HepG2 (cell line): Measurements from ENCODE around the gene KIRREL2. TPM values are rescaled to one million over a fixed set of nuclear protein-coding genes. Genes with fewer than 3 reads are reported as not detected.

ENCODE experiments used
- CAMTA2 ChIP-seq: sonication (generic); formaldehyde crosslinking; IDR thresholded peaks from 2 replicates; pipeline ENCODE4 v1.4.0; 2020; ENCODE audit warnings: mild to moderate bottlenecking, missing genetic modification reagents, borderline replicate concordance
- ESRRA ChIP-seq: sonication (generic); formaldehyde crosslinking; IDR thresholded peaks from 2 replicates; pipeline ENCODE4 v1.5.1; 2020; ENCODE audit warnings: mild to moderate bottlenecking, low read depth, missing genetic modification reagents
- HMG20B ChIP-seq: conservative IDR thresholded peaks from 2 replicates; pipeline ENCODE4 v1.6.1; 2016; ENCODE audit warnings: missing genetic modification reagents, missing compliant biosample characterization
- MIER3 ChIP-seq: IDR thresholded peaks from 2 replicates; pipeline ENCODE4 v1.6.1; 2016; ENCODE audit warnings: missing compliant biosample characterization, borderline replicate concordance
- NBN ChIP-seq: fragments of 450-650 bp; conservative IDR thresholded peaks from 2 replicates; pipeline ENCODE4 v1.6.1; 2017
- RELA ChIP-seq: sonication (generic); formaldehyde crosslinking; IDR thresholded peaks from 2 replicates; pipeline ENCODE4 v1.4.0; 2020; ENCODE audit warnings: missing genetic modification reagents
- SIX4 ChIP-seq: sonication (generic); formaldehyde crosslinking; IDR thresholded peaks from 2 replicates; pipeline ENCODE4 v1.4.0; 2020; ENCODE audit warnings: missing genetic modification reagents
- SMAD9 ChIP-seq: sonication (generic); formaldehyde crosslinking; IDR thresholded peaks from 2 replicates; pipeline ENCODE4 v1.5.1; 2020; ENCODE audit warnings: mild to moderate bottlenecking, missing genetic modification reagents
- SRF ChIP-seq: IDR thresholded peaks from 2 replicates; pipeline ENCODE4 v1.6.1; 2011; ENCODE audit warnings: mild to moderate bottlenecking, low read depth, low read length, moderate library complexity
- TBX3 ChIP-seq: fragments of 450-650 bp; IDR thresholded peaks from 2 replicates; pipeline ENCODE4 v1.6.1; 2017; ENCODE audit warnings: antibody characterized with exemption, mild to moderate bottlenecking, inconsistent platforms, borderline replicate concordance
- THYN1 ChIP-seq: sonication (generic); formaldehyde crosslinking; IDR thresholded peaks from 2 replicates; pipeline ENCODE4 v1.8.1; 2023; ENCODE audit warnings: low read depth, mild to moderate bottlenecking, moderate library complexity, missing genetic modification reagents, borderline replicate concordance
- ZNF12 ChIP-seq: sonication (generic); formaldehyde crosslinking; IDR thresholded peaks from 2 replicates; pipeline ENCODE4 v1.5.0; 2020; ENCODE audit warnings: missing genetic modification reagents
- ZNF143 ChIP-seq: sonication (generic); formaldehyde crosslinking; IDR thresholded peaks from 2 replicates; pipeline ENCODE4 v1.4.0; 2020; ENCODE audit warnings: missing genetic modification reagents
- ZNF274 ChIP-seq: sonication (generic); formaldehyde crosslinking; IDR thresholded peaks from 2 replicates; pipeline ENCODE4 v1.5.1; 2020; ENCODE audit warnings: mild to moderate bottlenecking, missing genetic modification reagents
- ZNF660 ChIP-seq: sonication (generic); formaldehyde crosslinking; IDR thresholded peaks from 2 replicates; pipeline ENCODE4 v1.5.1; 2020; ENCODE audit warnings: mild to moderate bottlenecking, low read depth, missing genetic modification reagents, borderline replicate concordance
- ZNF768 ChIP-seq: sonication (generic); formaldehyde crosslinking; IDR thresholded peaks from 2 replicates; pipeline ENCODE4 v1.4.0; 2020; ENCODE audit warnings: missing genetic modification reagents
- polyA plus RNA-seq, 8 experiments: library from polyadenylated mRNA; depleted of rRNA in 3 of 8; stranded (reverse) in 7 of 8; unstranded in 1 of 8; fragments of >200 nt; fragmentation: Illumina TruSeq in 4 of 8; extraction: Trizol in 4 of 8; gene quantifications; 2 replicates each; pipeline versions ENCODE4 v1.2.1 to v1.2.3, GENCODE V29; 2011 to 2016; ENCODE audit warnings: low read depth in 4 of 8, missing spikeins in 1 of 8, mixed read lengths in 1 of 8; ENCODE audit not compliant: insufficient read depth in 1 of 8
- total RNA-seq, 5 experiments: library from RNA; depleted of rRNA; stranded (reverse); fragments of >200 nt; fragmentation: Illumina TruSeq; extraction: Trizol; gene quantifications; 2 replicates each; pipeline ENCODE4 v1.2.3, GENCODE V29; 2016; ENCODE audit warnings: low read depth in 1 of 5
- TF ChIP-seq, protein P1 (sequence below): sonication (generic); formaldehyde crosslinking; IDR thresholded peaks from 2 replicates; pipeline ENCODE4 v1.5.1; 2020; ENCODE audit warnings: missing genetic modification reagents, mild to moderate bottlenecking, borderline replicate concordance
- TF ChIP-seq, protein P2 (sequence below): IDR thresholded peaks from 2 replicates; pipeline ENCODE4 v1.6.1; 2016; ENCODE audit warnings: low read depth
- TF ChIP-seq, protein P3 (sequence below): sonication (generic); formaldehyde crosslinking; IDR thresholded peaks from 2 replicates; pipeline ENCODE4 v1.5.1; 2020; ENCODE audit warnings: missing genetic modification reagents, mild to moderate bottlenecking, borderline replicate concordance
- TF ChIP-seq, protein P4 (sequence below): sonication (generic); formaldehyde crosslinking; IDR thresholded peaks from 2 replicates; pipeline ENCODE4 v1.5.0; 2020; ENCODE audit warnings: missing genetic modification reagents
- TF ChIP-seq, protein P5 (sequence below): sonication (generic); formaldehyde crosslinking; IDR thresholded peaks from 2 replicates; pipeline ENCODE4 v1.8.0; 2022; ENCODE audit warnings: missing genetic modification reagents, mild to moderate bottlenecking, borderline replicate concordance

The KIRREL2 gene
- total and polyA plus RNA-seq, 2 of the 13 experiments (the other 11 are each of a cell fraction or from before 2014, with no cell fraction given), result 0.18 to 2.4 TPM

DNA sequence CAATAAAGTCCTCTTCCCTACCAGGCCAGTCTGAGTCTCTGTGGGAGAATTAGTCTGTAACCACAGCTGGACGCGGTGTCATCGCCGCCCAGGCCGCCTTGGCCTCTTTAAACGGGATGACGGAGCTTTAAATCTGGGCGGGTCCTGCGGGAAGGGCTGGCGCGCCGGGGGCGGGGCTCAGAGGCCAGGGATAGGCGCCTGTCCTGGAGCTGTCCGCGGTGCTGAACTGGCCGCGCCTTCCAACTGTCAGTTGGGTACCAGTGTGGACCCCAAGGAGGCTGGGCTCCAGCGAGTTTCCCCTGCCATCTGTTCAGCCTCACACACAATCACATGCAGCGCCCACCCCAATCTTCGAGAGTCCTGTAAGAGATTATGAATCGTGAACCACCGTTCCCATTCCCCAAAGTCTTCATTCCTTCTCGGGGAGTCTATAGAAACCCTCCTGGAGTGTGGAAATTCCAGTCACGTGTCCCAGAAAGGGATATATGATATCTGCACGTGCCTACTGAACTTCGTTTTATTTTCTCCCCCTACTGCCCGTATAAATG lies 23.1 kb downstream of the KIRREL2 start (continued):
- TF ChIP-seq, protein P1, sequence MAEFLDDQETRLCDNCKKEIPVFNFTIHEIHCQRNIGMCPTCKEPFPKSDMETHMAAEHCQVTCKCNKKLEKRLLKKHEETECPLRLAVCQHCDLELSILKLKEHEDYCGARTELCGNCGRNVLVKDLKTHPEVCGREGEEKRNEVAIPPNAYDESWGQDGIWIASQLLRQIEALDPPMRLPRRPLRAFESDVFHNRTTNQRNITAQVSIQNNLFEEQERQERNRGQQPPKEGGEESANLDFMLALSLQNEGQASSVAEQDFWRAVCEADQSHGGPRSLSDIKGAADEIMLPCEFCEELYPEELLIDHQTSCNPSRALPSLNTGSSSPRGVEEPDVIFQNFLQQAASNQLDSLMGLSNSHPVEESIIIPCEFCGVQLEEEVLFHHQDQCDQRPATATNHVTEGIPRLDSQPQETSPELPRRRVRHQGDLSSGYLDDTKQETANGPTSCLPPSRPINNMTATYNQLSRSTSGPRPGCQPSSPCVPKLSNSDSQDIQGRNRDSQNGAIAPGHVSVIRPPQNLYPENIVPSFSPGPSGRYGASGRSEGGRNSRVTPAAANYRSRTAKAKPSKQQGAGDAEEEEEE, result no peak; the same call in 1 of the 2 replicates
- TF ChIP-seq, protein P2, sequence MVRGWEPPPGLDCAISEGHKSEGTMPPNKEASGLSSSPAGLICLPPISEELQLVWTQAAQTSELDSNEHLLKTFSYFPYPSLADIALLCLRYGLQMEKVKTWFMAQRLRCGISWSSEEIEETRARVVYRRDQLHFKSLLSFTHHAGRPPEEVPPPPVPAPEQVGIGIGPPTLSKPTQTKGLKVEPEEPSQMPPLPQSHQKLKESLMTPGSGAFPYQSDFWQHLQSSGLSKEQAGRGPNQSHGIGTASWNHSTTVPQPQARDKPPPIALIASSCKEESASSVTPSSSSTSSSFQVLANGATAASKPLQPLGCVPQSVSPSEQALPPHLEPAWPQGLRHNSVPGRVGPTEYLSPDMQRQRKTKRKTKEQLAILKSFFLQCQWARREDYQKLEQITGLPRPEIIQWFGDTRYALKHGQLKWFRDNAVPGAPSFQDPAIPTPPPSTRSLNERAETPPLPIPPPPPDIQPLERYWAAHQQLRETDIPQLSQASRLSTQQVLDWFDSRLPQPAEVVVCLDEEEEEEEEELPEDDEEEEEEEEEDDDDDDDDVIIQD (CRISPR knock-in tag), result peak; percentile 44; the same call in 1 of the 2 replicates
- TF ChIP-seq THYN1 (CRISPR knock-in tag) (no peak), CAMTA2 (CRISPR knock-in tag) (peak; percentile 56; the same call in 1 of the 2 replicates), MIER3 (CRISPR knock-in tag) (peak; percentile 81; the same call in 1 of the 2 replicates), SMAD9 (CRISPR knock-in tag) (peak; percentile 83; the same call in 1 of the 2 replicates), SRF (no peak), ZNF660 (CRISPR knock-in tag) (no peak), RELA (CRISPR knock-in tag) (0 out of 2 replicates have a peak, but pooled peaks have one; percentile 67), ZNF143 (CRISPR knock-in tag) (peak; percentile 52; the same call in 1 of the 2 replicates), TBX3 (no peak), SIX4 (CRISPR knock-in tag) (peak; percentile 70; the same call in 1 of the 2 replicates), ESRRA (no peak), HMG20B (0 out of 2 replicates have a peak, but pooled peaks have one; percentile 69), NBN (no peak), ZNF12 (CRISPR knock-in tag) (peak; percentile 88), ZNF274 (CRISPR knock-in tag) (peak; percentile 89), ZNF768 (CRISPR knock-in tag) (peak; percentile 71; the same call in 1 of the 2 replicates)
- TF ChIP-seq, protein P3, sequence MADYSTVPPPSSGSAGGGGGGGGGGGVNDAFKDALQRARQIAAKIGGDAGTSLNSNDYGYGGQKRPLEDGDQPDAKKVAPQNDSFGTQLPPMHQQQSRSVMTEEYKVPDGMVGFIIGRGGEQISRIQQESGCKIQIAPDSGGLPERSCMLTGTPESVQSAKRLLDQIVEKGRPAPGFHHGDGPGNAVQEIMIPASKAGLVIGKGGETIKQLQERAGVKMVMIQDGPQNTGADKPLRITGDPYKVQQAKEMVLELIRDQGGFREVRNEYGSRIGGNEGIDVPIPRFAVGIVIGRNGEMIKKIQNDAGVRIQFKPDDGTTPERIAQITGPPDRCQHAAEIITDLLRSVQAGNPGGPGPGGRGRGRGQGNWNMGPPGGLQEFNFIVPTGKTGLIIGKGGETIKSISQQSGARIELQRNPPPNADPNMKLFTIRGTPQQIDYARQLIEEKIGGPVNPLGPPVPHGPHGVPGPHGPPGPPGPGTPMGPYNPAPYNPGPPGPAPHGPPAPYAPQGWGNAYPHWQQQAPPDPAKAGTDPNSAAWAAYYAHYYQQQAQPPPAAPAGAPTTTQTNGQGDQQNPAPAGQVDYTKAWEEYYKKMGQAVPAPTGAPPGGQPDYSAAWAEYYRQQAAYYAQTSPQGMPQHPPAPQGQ, result no peak
- TF ChIP-seq, protein P4, sequence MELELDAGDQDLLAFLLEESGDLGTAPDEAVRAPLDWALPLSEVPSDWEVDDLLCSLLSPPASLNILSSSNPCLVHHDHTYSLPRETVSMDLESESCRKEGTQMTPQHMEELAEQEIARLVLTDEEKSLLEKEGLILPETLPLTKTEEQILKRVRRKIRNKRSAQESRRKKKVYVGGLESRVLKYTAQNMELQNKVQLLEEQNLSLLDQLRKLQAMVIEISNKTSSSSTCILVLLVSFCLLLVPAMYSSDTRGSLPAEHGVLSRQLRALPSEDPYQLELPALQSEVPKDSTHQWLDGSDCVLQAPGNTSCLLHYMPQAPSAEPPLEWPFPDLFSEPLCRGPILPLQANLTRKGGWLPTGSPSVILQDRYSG, result peak; percentile 89
- TF ChIP-seq, protein P5, sequence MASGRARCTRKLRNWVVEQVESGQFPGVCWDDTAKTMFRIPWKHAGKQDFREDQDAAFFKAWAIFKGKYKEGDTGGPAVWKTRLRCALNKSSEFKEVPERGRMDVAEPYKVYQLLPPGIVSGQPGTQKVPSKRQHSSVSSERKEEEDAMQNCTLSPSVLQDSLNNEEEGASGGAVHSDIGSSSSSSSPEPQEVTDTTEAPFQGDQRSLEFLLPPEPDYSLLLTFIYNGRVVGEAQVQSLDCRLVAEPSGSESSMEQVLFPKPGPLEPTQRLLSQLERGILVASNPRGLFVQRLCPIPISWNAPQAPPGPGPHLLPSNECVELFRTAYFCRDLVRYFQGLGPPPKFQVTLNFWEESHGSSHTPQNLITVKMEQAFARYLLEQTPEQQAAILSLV (CRISPR knock-in tag), result 0 out of 2 replicates have a peak, but pooled peaks have one; percentile 63
